HG03025 (cell line): ENCODE measurements around the gene ASPHD2.

Experiments used
- ATAC-seq: cut with Tn5 transposase; IDR thresholded peaks from one replicate; pipeline ENCODE4 v1.9.1; 2021; ENCODE audit warnings: mild to moderate bottlenecking, moderate library complexity; ENCODE audit not compliant: unreplicated experiment, low FRiP score

The ASPHD2 gene

DNA sequence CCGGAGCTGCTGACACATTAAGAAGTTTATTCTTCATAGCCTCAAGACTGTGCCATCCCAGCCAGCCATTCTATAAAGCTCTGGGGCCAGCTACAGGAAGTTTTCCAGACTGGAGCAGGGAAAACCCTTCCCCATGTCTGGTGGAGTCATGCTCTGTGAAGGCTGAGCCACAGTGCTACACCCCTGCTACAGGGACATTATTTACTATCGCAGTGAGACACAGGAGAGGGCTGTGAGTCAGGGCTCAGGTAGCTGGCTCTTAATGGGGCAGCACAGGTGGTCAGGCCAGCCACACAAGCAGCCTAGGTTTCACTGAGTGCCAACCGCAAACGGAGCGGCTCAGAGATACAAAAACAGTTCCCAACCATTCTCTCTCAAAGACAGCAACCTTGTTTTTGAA, 42.5 kb downstream of the ASPHD2 start:
- ATAC-seq = no peak

DNA sequence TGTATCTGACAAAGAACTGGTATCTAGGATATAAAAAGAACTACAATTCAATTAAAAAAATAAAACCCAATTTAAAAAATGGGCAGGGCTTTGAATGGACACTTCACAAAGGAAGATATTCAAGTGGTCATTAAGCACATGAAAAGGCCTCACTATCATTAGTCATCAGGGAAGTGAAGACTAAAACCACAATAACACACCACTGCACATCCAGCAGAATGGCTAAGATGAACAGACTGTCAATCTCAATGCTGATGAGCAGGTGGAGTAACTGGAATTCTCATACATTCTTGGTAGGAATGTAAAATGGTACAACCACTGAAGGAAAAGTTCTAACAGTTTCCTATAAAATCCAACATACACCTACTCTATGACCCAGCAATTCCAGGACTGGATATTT, 45.6 kb downstream of the ASPHD2 start:
- no peak for ATAC-seq

DNA sequence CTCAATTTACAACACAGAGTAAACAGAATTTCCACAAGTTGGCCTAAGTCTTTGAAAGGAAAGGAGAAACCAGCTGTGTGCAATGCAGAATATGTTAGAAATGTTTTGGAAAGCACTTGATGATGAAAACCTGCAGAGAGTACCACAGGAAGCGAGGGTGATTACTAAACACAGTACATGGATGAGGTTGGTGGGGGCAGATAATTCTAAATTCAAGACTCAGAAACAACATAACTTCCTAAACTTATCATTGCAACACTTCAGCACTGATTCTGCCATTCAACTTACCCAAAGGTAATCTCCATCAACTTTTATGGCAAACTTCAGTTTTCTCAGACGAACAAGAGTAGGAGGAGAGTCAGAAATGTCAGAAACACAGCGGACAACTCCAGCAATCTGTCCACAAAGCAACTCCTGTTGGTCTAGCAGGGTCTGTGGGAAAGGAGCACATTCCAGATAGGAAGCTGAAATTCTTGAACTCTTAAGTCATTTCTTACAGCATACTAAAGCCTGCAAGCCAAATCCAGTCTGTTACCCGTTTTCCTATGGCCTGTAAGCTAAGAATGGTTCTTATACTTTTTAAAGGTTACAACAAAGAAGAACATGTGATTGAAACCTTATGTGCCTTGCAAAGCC, 47.8 kb downstream of the ASPHD2 start:
- ATAC-seq = no peak

DNA sequence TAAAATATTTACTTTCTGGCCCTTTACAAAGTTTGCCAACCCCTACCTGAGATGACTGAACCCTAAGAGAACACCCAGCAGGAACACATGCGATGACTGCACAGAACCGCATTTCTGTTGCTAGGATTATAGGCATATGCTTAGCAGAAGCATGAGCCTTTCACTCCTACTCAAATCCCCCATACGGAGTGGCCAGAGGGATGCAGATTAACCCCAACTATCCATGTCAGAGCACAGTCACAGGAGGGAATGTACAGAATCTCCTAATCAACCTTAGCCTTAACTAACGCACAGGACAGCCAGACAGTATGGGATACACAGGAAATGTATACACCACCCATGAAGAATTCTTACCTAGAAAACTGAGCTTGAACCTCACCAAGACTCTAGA, 48.3 kb downstream of the ASPHD2 start:
- no peak for ATAC-seq

DNA sequence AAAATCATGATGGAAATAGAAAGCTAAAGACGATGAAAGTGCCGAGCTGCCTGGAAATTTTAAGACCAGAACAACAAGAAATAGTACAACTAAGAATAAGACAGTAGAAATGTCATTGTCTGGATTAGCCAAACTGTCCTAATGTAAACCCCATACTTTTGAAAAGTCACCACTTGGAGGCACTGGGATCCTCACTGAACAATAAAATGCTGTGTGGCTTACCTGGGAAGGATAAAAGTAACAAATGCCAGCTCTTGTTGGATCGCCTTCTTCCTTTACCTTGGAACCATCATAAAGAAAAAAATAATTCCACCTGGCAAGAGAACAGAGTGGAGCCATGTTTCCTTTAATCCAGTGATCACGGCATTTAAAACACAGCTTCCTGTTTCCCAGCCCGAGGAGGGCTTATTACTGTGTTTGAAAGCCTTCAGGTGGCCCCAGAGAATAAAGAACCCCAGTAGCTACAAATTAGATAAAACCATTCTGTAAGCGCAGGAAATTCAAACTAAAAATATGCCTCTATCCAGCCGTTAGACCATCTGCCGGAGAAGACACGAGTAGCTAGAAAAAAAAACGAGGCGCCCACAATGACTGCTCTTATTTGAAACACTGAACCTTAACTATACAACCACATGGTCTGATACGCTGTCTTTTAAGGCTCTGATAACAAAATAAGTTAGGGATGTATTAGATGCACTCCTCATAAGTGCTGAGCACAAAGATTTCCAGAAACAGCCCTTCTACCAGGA, 50.2 kb downstream of the ASPHD2 start:
- ATAC-seq = no peak

DNA sequence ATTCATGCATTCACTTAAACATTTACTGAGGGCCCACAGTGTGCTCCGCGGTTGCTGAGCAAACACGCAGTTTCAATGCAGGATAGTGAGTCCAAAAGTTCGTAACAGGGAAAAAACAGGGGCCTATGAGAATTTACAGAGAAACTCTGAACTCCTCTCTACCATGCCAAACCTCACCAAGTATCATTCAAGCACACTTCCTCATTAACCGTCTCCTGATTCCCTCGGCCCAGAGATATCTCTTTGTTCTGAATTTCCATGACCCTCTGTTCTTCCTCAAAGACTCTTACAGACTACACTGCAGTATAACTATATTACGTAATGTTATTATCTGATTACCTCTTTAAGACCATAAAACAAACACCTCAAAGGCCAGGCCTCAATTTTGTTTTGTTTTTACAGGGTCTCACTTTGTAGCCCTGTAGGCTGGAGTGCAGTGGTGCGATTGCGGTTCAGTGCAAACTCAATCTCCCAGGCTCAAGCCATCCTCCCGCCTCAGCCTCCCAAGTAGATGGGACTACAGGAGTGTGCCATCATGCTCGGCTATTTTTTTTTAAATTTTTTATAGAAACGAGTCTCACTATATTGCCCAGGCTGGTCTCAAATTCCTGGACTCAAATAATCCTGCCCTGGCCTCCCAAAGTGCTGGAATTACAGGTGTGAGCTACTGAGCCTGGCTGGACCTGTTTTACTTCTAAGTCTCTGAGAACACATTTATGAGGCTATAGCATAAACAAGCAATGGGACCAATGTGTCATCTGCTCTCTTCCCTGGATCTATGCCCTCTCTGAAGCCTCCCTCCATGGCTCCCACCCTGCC, 50.9 kb downstream of the ASPHD2 start:
- ATAC-seq = no peak

DNA sequence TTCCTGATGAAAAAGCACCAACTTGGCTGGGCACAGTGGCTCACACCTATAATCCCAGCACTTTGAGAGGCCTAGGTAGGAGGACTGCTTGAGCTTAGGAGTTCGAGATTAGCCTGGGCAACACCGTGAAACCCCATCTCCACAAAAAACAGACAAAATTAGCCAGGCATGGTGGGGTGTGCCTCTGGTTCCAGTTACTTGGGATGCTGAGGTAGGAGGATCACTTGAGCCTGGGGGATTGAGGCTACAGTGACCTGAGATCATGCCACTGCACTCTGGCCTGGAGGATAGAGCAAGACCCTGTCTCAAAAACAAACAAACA, 51.5 kb downstream of the ASPHD2 start:
- no peak for ATAC-seq

DNA sequence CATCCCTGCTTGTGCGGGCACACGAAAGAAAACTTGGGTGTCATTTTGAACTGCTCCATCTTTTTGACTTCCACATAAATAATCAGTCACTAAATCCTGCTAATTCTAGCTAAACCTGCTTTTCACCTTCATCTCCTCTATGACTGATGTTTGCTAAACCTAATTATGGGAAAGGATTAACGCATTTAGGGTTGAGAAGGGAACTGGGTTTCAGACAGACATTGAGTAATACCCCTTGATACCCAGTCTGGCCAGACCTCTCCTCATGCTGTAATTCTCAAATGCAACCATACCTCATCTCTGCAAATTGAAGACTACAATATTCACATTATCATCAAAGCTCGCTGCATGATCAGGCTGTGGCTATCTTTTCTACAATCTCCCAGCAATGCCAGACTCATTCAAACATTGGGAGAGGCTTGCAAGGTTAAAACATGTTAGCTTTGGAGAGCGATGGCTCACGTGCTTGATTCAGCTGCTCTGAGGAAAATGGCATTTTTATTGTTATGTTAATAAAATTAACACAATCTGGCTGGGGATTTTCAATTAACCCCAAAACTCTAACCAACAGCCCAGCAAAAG, 52.1 kb downstream of the ASPHD2 start:
- ATAC-seq = no peak

DNA sequence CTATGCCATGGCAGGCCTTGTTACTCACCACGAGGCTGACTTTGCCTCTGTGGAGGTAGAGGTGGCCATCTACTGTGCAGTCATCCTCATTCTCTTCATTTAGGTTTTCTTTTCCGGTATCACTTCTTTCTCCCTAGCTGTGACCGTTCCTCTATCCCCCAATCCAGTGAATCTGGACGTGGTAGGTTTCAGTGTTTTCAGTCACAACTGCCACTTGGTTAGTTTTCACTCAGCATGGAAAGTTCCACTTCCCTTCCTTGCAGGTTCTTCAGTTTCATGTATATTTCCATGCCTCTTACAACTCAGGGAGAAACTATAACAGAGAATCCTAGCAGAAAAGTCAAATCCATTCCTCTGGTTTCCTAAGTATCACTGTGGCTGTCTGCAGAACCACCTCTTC, 52.6 kb downstream of the ASPHD2 start:
- no peak for ATAC-seq

DNA sequence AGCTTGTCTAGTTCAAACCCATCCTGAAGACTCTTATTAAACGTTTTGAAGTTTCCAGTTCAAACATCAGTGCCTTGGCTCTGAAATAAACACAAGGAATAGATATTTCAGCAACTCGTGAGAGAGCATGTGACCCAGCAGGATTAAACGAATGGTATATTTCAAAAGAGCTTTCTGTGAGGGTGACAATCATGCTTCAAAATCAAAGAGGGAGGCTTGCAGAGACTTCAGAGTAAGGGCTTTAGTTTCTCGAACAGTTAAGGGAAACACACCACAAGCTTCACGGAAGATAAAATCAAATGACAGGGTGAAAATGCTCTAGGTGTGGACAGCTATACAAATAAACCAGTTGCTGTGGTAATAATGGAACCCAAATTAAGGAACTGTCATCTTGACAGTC, 53.1 kb downstream of the ASPHD2 start:
- ATAC-seq = no peak

DNA sequence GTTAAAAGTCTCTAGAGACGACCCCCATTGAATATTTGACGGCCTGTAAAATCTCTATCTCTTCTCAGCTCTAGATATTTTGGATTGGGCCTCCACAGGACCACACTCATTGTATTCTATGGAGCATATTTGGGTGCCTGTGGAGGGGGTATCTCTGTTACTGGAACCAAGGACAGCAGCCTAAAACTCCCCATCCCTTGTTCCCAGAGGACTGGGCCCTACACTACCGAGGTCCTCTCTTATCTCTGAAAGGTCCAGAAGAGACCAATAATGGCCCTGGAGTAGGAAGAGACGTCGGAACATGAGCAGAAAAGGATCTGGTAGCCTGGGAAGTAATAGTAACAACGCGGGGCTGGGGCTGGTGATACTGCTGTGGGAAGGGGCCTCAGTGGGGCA, 54.0 kb downstream of the ASPHD2 start:
- no peak for ATAC-seq

DNA sequence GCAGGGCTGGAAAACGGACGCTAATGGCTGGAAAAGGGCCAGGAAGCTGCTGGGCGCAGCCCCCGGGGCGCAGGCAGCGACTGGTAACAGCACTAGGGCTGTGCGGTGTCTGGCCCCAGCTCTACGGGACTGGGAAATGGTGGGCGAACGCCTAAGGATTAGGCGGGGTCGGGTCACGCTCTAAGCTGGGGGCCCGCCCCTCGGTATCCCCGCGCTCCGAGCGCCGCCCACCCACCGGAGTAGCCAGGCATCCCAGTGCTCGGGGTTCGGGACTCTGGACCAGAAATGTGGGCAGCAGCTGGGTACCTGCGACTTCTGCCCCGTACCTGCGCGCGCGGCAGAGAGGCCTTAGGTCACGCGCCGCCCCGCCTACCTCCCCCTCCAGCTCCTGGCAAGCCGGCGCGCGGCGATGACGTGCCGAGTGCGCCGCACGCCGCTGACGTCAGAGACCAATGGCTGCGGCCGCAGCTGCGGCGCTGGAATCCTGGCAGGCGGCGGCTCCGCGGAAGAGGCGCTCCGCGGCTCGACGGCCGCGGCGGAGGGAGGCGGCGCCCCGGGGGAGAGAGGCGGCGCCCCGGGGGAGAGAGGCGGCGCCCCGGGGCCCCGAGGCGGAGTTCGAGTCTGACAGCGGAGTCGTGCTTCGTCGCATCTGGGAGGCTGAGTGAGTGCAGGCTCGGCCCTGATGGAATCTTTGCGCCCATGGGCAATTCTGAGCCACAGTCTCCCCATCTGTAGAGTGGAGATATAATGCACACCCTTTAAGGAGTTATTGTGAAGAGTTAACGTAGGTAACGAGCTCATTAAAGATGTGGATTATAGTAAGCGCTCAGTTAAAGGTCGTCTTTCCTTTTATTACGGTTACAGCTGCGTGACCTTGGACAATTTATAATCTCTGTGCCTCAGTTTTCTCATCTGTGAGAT, 54.6 kb downstream of the ASPHD2 start, which contains the start of the genes HPS4 and SRRD:
Gene HPS4 (minus strand): TSS at position 345 of the 921 bp plus-strand sequence. CDS start 2,021 bp downstream, outside the sequence.
Gene SRRD (plus strand): TSS at position 439 of the 921 bp plus-strand sequence. CDS start 14 bp downstream, at position 453.
- ATAC-seq = peak; percentile 61

DNA sequence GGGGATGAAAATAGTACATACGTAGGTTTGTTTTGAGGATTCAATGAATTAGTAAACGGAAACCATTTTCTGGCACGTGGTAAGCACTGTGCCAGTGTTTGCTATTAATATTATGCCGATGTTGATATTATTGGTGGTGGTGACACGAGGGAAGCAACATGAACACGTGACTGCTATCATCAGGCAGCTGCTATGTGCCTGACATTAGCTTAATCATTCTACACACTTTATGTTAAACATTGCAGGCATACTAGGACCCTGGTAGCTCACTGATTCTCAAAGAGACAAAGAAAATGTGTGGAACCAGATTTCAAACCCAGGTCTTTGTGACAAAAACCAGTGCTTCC, 55.3 kb downstream of the ASPHD2 start:
- no peak for ATAC-seq

DNA sequence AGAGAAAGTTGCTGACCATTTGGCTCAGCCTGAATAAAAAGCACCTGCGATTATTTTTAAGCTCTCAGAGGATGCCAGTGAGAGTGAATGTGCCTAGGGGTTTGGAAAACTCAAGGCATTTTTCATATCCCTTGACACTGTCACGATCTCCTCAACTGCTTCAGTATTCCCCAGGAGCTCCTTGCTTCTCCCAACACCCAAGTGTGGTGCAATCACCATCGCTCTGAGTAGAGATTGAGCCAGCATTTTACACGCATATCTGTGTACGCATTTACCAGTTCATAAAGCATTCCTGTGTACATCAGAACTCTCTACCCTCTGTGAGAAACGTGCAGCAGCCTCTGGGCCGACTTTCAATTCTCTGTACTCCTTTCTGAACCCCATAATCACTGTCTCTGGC, 56.0 kb downstream of the ASPHD2 start:
- ATAC-seq = no peak

DNA sequence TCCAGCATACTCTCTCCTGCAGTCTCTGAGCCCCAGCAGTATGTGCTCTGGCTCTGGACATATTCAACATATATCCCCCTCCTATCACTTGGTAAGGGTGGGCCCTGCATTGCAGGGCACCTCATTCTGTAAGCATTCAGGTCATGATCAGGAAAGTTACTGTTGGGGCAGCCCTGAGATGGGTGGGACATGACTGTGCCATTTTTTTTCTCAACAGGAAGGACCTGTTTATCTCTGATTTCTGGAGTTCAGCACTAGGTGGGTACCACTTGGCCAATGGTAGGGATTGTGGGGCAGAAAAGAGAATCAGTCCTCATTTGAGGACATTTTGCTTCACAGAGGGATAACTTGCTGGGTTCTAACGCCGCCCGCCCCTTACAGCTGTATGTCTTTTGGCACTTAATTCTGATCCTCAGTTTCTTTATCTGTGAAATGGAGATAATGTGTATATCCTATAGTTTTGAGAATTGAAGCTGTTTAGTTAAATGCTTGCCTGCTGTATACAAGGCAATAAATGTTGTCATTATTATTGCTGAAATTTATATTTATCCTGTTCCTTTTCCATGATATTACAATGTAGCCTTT, 56.8 kb downstream of the ASPHD2 start:
- no peak for ATAC-seq

DNA sequence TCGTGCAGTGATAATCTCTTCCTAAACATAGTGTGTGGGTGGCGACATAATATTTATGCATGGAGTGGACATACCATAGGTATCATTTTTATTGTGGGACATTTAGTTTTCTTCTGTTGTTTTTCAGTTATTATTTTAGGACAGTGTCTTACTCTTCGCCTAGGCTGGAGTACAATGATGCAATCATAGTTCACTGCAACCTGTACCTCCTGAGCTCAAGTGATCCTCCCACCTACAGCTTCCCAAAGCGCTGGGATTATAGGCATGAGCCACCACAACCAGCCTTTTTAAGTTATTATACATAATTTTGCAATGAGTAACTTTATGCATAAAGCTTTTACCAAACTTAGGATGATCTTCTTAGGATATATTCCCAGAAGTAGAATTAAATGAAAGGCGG, 57.3 kb downstream of the ASPHD2 start:
- no peak for ATAC-seq

DNA sequence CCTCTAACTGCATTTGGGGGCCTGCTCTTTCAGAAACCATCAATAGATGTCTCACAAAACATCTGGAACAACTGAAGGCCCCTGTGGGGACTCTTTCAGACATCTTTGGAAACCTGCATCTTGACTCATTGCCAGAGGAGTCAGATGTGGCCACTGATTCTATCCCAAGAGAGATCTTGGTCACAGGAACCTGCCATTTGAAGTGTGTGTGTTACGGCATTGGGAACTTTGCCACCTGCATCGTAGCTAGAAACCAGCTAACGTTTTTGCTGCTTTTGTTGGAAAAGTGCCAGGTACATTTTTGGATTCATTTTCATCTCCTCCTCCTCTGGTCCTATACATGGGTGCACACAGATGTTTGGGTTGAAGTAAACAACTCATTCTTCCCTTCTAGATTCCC, 58.9 kb downstream of the ASPHD2 start:
- no peak for ATAC-seq

DNA sequence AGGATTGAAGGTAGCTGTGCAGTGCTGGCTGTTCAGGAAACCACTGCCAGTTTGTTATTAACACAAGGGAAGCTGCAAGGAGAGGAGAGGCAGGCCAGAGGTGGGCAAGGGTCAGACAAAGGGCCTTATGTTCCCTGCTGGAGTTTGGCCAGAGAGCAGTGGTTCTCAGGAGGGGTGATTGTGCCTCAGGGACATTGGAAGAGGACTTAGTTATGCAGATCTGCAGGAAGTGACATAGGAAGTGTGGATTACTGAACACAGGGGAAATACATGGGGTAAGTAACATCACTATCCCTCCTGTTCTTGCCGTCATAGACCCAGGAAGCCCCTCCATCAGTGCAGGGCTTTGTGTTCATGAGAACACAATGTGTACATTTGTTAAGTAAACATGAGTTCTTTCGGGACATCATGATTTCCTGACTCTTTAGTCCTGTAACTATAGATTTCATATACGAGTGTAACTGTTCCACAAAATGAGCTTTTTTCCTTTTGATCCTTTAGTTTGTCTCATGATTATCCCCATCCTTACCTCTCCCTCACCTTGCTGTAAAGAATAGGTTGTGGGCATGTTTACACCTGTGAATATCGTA, 60.5 kb downstream of the ASPHD2 start:
- no peak for ATAC-seq

DNA sequence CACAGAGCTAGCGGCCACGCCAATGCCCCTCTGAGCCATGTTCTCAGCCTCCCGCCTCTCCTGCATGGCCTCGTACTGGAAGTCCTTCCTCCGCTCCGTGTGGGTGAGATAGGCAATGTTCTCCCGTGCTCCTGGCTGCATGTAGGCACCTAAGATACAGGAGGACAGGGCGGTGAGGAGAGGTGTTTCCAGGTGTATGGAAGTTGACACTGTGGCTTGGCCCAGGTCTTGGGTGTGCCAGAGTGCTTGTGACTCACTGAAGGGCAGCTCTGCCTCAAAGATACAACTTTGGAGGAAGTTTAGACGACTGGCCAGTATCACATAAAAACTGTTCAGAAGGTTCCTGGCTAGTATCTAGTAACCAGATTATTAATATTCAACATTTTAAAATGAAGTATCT, 63.2 kb downstream of the ASPHD2 start:
- no peak for ATAC-seq
